OCI-LY1 (cell line): Measurements from ENCODE around the gene LPO.

Experiments
- EZH2 ChIP-seq: fragments of 200-600 bp; sonication (generic), shearing (Covaris generic); IDR thresholded peaks from 2 replicates; pipeline ENCODE4 v1.8.0; 2017; ENCODE audit warnings: borderline replicate concordance, mixed run types, mild to moderate bottlenecking, antibody characterized with exemption, low read length, moderate library complexity, mixed read lengths
- TF ChIP-seq, protein P1 (sequence below): fragments of 200-600 bp; sonication (generic), shearing (Covaris generic); IDR thresholded peaks from 2 replicates; pipeline ENCODE4 v1.5.1; 2017; ENCODE audit warnings: mild to moderate bottlenecking, antibody characterized with exemption, low read length, moderate library complexity, mixed read lengths

DNA sequence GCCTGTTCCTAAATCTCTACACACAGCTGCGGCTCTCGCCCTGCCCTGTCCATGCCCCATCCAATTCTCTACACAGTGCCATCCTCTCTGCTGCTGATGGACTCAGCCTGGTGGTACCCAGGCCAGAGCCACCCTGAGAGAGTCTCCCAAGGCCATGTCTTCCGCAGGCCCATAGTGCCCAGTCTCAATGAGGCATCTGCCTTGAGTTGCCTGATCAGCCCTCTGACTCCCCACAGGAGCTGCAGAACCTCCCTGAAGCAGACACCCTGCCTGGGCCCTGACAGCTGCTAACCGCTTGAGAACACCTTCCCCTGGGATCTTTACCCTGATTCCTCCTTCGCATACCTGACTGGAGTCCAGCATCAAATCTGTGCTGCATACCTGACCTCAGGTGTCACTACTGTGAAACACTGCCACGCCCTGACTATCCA is 76.9 kb downstream of the LPO start:
- TF ChIP-seq, protein P1, sequence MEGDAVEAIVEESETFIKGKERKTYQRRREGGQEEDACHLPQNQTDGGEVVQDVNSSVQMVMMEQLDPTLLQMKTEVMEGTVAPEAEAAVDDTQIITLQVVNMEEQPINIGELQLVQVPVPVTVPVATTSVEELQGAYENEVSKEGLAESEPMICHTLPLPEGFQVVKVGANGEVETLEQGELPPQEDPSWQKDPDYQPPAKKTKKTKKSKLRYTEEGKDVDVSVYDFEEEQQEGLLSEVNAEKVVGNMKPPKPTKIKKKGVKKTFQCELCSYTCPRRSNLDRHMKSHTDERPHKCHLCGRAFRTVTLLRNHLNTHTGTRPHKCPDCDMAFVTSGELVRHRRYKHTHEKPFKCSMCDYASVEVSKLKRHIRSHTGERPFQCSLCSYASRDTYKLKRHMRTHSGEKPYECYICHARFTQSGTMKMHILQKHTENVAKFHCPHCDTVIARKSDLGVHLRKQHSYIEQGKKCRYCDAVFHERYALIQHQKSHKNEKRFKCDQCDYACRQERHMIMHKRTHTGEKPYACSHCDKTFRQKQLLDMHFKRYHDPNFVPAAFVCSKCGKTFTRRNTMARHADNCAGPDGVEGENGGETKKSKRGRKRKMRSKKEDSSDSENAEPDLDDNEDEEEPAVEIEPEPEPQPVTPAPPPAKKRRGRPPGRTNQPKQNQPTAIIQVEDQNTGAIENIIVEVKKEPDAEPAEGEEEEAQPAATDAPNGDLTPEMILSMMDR: no peak
- no peak for TF ChIP-seq EZH2
